NOMO-1 treated with dmso at 0.1 percent for 144 hours (cell line): ENCODE results near the gene PARP1.
"Not testable (repeated sequence)": the region's sequence is repeated elsewhere in the genome, so short reads cannot be mapped to it uniquely, and the experiment has no call there.

ENCODE experiments used
- DNase-seq: peaks from one replicate; lab custom pipeline; 2025; ENCODE audit not compliant: unreplicated experiment; lab: John Stamatoyannopoulos, UW

The PARP1 gene

DNA sequence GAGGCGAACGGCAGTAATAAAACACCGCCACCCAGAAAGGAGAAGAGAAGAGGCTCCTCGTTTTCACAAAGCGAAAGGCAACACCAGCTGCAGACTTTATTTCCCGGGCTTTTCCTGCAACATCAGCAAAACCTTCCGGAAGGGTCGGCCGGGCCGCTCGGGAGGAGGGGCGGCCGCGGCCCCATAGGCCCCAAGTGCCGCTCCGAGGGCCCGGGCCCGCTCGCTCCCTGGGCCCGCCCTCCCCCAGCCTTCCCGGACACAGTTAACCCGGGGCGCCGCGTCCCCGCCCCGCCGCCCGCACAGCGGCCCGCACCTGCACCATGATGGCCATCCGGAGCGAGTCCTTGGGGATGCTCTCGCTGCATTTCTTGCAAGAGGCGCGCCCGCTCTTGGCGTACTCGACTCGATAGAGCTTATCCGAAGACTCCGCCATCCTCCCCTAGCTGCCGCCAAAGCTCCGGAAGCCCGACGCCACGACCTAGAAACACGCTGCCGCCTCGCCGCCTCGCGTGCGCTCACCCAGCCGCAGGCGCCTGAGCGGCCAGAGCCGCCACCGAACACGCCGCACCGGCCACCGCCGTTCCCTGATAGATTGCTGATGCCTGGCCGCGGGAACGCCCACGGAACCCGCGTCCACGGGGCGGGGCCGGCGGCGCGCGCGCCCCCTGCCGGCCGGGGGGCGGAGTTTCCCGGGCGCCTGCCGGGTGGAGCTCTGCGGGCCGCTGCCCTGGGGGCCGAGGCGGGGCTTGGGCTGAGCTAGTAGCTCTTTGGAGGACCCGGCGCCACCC lies at the start of gene PARP1:
Gene PARP1, minus strand, starts transcription at position 597 of the 788 bp plus-strand sequence. Its CDS starts 164 bp downstream, at position 433.
- peak; percentile 81 for DNase-seq

GRCh38 chr1:226457307-226457712 lies 49.4 kb upstream of the PARP1 start:
- DNase-seq: no peak

- DNase-seq: no peak
These were observed 48.0 kb upstream of the PARP1 start for GRCh38 chr1:226455843-226456242.

DNA sequence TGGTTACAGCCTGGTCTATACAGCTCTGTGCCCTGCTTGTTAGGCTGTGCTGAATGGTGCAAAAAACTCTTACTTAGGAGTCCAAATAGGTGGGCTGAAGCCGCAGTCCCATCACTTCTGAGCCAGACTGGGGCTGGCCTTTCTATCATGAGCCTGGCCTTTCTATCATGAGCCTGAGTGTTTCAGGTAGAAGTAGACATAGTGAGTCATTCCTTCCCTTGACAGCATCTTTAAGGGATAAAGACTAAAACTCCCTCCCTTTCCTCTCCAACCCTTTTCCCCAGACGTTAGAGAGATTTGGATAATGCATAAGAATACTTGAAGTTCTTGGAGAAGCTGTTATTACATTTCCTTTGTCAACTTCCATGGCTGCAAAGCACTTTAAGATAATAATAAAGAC lies 46.5 kb upstream of the PARP1 start:
- no peak for DNase-seq

DNA sequence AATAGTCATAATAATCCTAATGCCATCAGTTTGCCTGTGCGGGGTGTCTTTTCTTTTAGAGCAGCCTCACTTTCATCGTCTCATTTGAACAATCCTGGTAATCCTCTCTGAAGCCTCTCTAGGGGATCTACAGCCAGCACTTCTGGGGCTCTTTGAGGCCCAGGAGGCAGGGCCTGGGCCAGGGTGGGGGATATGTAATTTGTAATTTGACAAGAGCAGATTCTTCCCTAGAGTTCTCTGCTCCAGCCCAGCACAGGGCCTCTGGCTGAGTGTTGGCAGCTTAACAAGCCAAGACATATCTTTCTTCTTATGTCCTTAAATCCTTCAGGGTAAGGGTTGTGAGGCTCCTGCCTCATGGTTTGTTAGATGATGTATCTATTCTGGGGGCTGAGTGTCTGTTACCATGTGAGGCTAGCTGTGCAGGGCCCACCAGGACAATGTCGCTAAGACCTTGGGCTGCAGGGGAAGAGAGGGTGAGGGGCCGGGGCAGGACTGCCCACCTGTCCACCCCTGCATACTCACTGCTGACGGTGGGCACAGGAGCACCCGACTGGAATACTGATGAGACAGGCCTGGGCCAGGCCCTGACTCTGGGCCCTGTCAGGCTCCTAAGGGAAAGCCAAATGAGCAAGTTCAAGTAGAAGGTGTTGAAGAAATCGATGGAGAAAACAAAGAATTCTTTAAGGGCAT lies 45.3 kb upstream of the PARP1 start:
- DNase-seq: no peak

GRCh38 chr1:226450688-226451087 lies 42.8 kb upstream of the PARP1 start:
- DNase-seq: no peak

DNA sequence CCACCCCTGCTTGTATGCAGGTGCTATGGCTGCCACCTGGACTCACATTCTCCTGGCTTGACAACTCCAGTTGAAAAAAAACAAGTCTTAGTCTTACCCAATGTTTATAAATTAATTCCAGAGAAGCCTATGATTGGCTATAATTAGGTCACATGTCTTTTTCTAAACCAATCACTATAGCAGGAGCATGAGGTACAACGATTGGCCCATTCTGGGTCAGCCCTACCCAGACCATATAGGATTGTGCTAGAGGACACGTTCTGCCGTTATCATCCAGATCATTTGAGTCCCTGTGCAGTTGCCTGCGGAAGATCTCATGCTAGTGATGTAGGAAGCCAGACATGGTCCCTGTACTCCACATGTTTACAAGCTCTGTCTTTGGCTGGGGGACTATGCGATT lies 41.9 kb upstream of the PARP1 start:
- DNase-seq: no peak

- DNase-seq: no peak
These were observed 40.2 kb upstream of the PARP1 start for GRCh38 chr1:226447932-226448665.

GRCh38 chr1:226446094-226446493 lies 38.2 kb upstream of the PARP1 start:
- no peak for DNase-seq

GRCh38 chr1:226444901-226445300 lies 37.0 kb upstream of the PARP1 start:
- DNase-seq: no peak

- DNase-seq: no peak
These were observed 35.5 kb upstream of the PARP1 start for GRCh38 chr1:226443439-226443838.

DNA sequence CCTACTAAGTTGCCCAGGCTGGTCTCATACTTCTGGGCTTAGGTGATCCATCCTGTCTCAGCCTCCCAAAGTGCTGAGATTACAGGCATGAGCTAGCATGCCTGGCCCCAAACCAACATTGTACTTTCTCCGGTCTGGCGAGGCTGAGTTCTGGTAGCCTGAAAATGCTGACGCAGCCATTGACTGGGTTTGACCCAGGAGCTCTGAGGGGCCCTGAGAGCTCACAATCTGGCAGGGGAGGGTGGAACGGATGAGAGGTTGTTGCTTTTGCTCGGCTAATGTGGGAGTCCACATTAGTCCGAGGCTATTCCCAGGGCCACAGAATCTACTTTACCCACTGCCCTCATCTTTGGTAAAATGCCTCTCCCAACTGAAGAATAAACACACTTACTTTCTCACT lies 35.1 kb upstream of the PARP1 start:
- no peak for DNase-seq

- DNase-seq: no peak
These were observed 33.7 kb upstream of the PARP1 start for GRCh38 chr1:226441629-226442028.

GRCh38 chr1:226440512-226440911 lies 32.6 kb upstream of the PARP1 start:
- DNase-seq: no peak

DNA sequence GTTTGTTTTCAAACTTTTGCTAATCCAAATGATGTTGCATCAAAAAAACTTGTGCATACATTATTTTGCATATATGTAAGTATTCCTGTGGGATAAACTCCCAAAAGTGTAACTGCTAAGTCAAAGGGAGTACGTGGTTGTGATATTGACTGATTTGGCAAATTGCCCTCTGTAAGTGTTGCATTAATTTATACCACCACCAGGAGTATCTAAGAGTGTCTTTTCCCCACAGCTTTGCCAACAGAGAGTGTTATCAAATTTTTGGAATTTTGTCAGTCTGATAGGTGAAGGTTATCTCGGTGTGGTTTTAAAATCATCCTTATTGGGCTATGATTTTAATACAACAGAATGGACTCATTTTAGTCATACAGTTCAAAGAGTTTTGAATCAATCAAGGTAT lies 30.1 kb upstream of the PARP1 start:
- DNase-seq: no peak

GRCh38 chr1:226436855-226437491 lies 29.1 kb upstream of the PARP1 start:
- no peak for DNase-seq

- DNase-seq: no peak
These were observed 28.6 kb upstream of the PARP1 start for GRCh38 chr1:226436472-226436854.

DNA sequence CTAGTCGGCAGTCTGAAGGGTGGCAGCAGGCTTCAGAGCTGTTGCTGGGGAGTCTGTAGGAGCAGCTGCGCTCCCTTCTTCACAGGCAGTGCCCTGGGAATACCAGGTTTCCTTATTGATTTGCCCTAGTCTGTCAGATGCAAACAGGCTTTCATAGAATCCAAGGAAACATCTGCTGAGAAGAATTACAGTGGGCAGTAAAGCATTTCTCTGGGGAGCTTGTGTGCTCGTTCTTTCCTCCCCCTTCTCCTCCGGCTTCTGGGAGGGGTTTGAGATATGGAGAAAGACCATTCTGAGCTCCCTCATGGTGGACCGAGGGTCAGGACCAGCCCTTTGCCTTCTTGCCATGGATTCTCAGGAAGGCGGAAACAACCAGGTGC lies 25.4 kb upstream of the PARP1 start:
- no peak for DNase-seq

GRCh38 chr1:226432586-226433340 lies 24.9 kb upstream of the PARP1 start:
- DNase-seq: no peak

DNA sequence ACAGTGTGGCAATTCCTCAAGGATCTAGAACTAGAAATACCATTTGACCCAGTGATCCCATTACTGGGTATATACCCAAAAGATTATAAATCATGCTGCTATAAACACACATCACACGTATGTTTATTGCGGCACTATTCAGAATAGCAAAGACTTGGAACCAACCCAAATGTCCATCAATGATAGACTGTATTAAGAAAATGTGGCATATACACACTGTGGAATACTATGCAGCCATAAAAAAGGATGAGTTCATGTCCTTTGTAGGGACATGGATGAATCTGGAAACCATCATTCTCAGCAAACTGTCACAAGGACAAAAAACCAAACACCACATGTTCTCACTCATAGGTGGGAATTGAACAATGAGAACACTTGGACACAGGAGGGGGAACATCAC lies 24.0 kb upstream of the PARP1 start:
- not testable (repeated sequence) for DNase-seq
